H1 (cell line): ENCODE data around the gene FOXL3. TPM values are rescaled to one million over a fixed set of nuclear protein-coding genes. Genes with fewer than 3 reads are reported as not detected.

ENCODE experiments used
- CTCF ChIA-PET: fragments of 300-600 bp; sonication (Branson Sonifier 250); formaldehyde crosslinking; loops from one replicate; lab custom pipeline; 2021; ENCODE audit not compliant: partially characterized antibody; lab: Charles Lee
- POLR2A ChIA-PET: fragments of 300-600 bp; sonication (Branson Sonifier 250); formaldehyde crosslinking; loops from one replicate; lab custom pipeline; 2021; ENCODE audit warnings: inconsistent platforms; ENCODE audit not compliant: partially characterized antibody; lab: Charles Lee
- DNase-seq, 2 experiments: peaks; one replicate each; pipeline versions ENCODE4 v3.0.0 to v3.0.0-alpha.2; 2010 to 2022; ENCODE audit warnings: low spot score in 2 of 2, low read depth in 1 of 2, mixed read lengths in 1 of 2
- FAIRE-seq: peaks from 2 replicates; lab custom pipeline; 2011; peaks lifted over from hg19 to GRCh38; lab: Jason Lieb, UNC
- H2AFZ ChIP-seq: 2 replicates; pipeline ENCODE4 v1.8.1; 2012; ENCODE audit warnings: low read length, inconsistent platforms
- H2AK5ac ChIP-seq: 2 replicates; pipeline ENCODE4 v1.6.1; 2013; ENCODE audit warnings: low read depth, low read length
- H2BK120ac ChIP-seq: replicated peaks from 2 replicates; pipeline ENCODE3; 2013; ENCODE audit warnings: low read depth, low read length, inconsistent platforms
- H2BK12ac ChIP-seq: 2 replicates; pipeline ENCODE4 v1.6.1; 2013; ENCODE audit warnings: low read depth, low read length
- H2BK15ac ChIP-seq: 2 replicates; pipeline ENCODE4 v1.6.1; 2013; ENCODE audit warnings: low read length
- H2BK20ac ChIP-seq: 2 replicates; pipeline ENCODE4 v1.6.1; 2013; ENCODE audit warnings: low read length
- H2BK5ac ChIP-seq: 2 replicates; pipeline ENCODE4 v1.6.1; 2013; ENCODE audit warnings: low read depth, low read length
- H3K14ac ChIP-seq: 2 replicates; pipeline ENCODE4 v1.6.1; 2013; ENCODE audit warnings: inconsistent platforms; ENCODE audit not compliant: insufficient read length
- H3K18ac ChIP-seq: 2 replicates; pipeline ENCODE4 v1.6.1; 2013; ENCODE audit warnings: low read length; ENCODE audit errors: extremely low read depth
- H3K23ac ChIP-seq: 2 replicates; pipeline ENCODE4 v1.6.1; 2013; ENCODE audit warnings: inconsistent platforms; ENCODE audit not compliant: insufficient read length
- H3K23me2 ChIP-seq: 2 replicates; pipeline ENCODE4 v1.6.1; 2013; ENCODE audit warnings: low read depth, low read length
- H3K27ac ChIP-seq: 2 replicates; pipeline ENCODE4 v1.6.1; 2011; ENCODE audit warnings: low read depth, low read length, inconsistent platforms
- H3K27me3 ChIP-seq, 4 experiments: replicated peaks in 1 of 4; 1 replicate in 1 of 4; 2 replicates in 3 of 4; pipeline versions ENCODE4 v1.6.1 to v1.8.1; 2011 to 2013; ENCODE audit warnings: low read length in 3 of 4, mild to moderate bottlenecking in 3 of 4, inconsistent platforms in 2 of 4, mixed read lengths in 2 of 4, moderate library complexity in 1 of 4; ENCODE audit not compliant: control insufficient read depth in 3 of 4, insufficient read depth in 3 of 4; ENCODE audit errors: extremely low read depth in 1 of 4
- H3K36me3 ChIP-seq, 4 experiments: 2 replicates each; pipeline versions ENCODE4 v1.6.1 to v1.8.1; 2011 to 2013; ENCODE audit warnings: mild to moderate bottlenecking in 4 of 4, low read length in 3 of 4, moderate library complexity in 2 of 4, control low read depth in 1 of 4, inconsistent platforms in 1 of 4; ENCODE audit not compliant: insufficient read depth in 4 of 4, control insufficient read depth in 2 of 4
- H3K4ac ChIP-seq: replicated peaks from 2 replicates; pipeline ENCODE3; 2013; ENCODE audit warnings: low read length, low read depth, mixed read lengths, inconsistent platforms; ENCODE audit not compliant: insufficient read length
- H3K4me1 ChIP-seq, 4 experiments: replicated peaks in 1 of 4; 1 replicate in 1 of 4; 2 replicates in 3 of 4; pipeline versions ENCODE4 v1.6.1 to v1.8.1; 2011 to 2013; ENCODE audit warnings: low read length in 3 of 4, inconsistent platforms in 2 of 4, mixed read lengths in 1 of 4; ENCODE audit not compliant: insufficient read depth in 4 of 4, control insufficient read depth in 3 of 4
- H3K4me2 ChIP-seq, 2 experiments: 2 replicates each; pipeline versions ENCODE4 v1.6.1 to v1.8.1; 2011 to 2013; ENCODE audit warnings: low read depth in 2 of 2, low read length in 2 of 2, control low read depth in 1 of 2, inconsistent platforms in 1 of 2, mild to moderate bottlenecking in 1 of 2; ENCODE audit not compliant: insufficient read depth in 1 of 2
- H3K4me3 ChIP-seq, 4 experiments: fragments of 200-600, 300-600 bp in 1 of 4; sonication (generic), shearing (Covaris generic), sonication (Bioruptor Twin) in 1 of 4; 2 replicates each; pipeline versions ENCODE4 v1.5.1 to v1.8.1; 2011 to 2016; ENCODE audit warnings: low read length in 4 of 4, low read depth in 3 of 4, control low read depth in 2 of 4, inconsistent platforms in 2 of 4, mild to moderate bottlenecking in 2 of 4, mixed read lengths in 1 of 4, moderate library complexity in 1 of 4; ENCODE audit not compliant: insufficient read depth in 2 of 4; ENCODE audit errors: extremely low read depth in 1 of 4
- H3K56ac ChIP-seq: replicated peaks from 2 replicates; pipeline ENCODE3; 2013; ENCODE audit warnings: low read depth, mild to moderate bottlenecking, mixed read lengths, low read length, inconsistent platforms; ENCODE audit not compliant: insufficient read length
- H3K79me1 ChIP-seq: 2 replicates; pipeline ENCODE4 v1.6.1; 2013; ENCODE audit warnings: low read depth, low read length, control low read depth
- H3K79me2 ChIP-seq, 2 experiments: 2 replicates each; pipeline versions ENCODE4 v1.6.1 to v1.8.1; 2012 to 2013; ENCODE audit warnings: low read length in 2 of 2, mild to moderate bottlenecking in 2 of 2, inconsistent platforms in 1 of 2; ENCODE audit not compliant: insufficient read depth in 2 of 2, control insufficient read depth in 1 of 2
- H3K9ac ChIP-seq, 4 experiments: replicated peaks in 1 of 4; 1 replicate in 1 of 4; 2 replicates in 3 of 4; pipeline versions ENCODE4 v1.6.1 to v1.8.1; 2011 to 2013; ENCODE audit warnings: low read depth in 3 of 4, low read length in 3 of 4, control low read depth in 2 of 4, mild to moderate bottlenecking in 2 of 4, moderate library complexity in 2 of 4, inconsistent platforms in 1 of 4; ENCODE audit errors: extremely low read depth in 1 of 4
- H3K9me3 ChIP-seq, 2 experiments: 2 replicates each; pipeline versions ENCODE4 v1.6.1 to v1.8.1; 2012 to 2013; ENCODE audit warnings: mild to moderate bottlenecking in 2 of 2, moderate library complexity in 2 of 2, control low read depth in 1 of 2, inconsistent platforms in 1 of 2, low read depth in 1 of 2, low read length in 1 of 2, mixed read lengths in 1 of 2; ENCODE audit not compliant: insufficient read depth in 2 of 2
- H4K20me1 ChIP-seq, 2 experiments: replicated peaks in 1 of 2; 2 replicates each; pipeline versions ENCODE3 to v1.8.1; 2011 to 2013; ENCODE audit warnings: inconsistent platforms in 2 of 2, low read length in 2 of 2, mild to moderate bottlenecking in 1 of 2; ENCODE audit not compliant: insufficient read depth in 2 of 2, control insufficient read depth in 1 of 2
- H4K5ac ChIP-seq: 2 replicates; pipeline ENCODE4 v1.6.1; 2013; ENCODE audit warnings: low read length, low read depth, mixed read lengths, inconsistent platforms; ENCODE audit not compliant: insufficient read length
- H4K8ac ChIP-seq: 2 replicates; pipeline ENCODE4 v1.8.0; 2013; ENCODE audit warnings: mild to moderate bottlenecking, moderate library complexity, low read length, inconsistent platforms; ENCODE audit not compliant: insufficient read depth; ENCODE audit errors: extremely low read depth
- H4K91ac ChIP-seq: replicated peaks from 2 replicates; pipeline ENCODE3; 2013; ENCODE audit warnings: low read length, mixed read lengths, inconsistent platforms; ENCODE audit not compliant: insufficient read length
- CHD1 ChIP-seq: IDR thresholded peaks from 2 replicates; pipeline ENCODE4 v1.6.1; 2012; ENCODE audit warnings: low read depth, low read length, improper control_type of control experiment
- HDAC2 ChIP-seq, 2 experiments: fragments of 300-600 bp in 1 of 2; sonication (generic) in 1 of 2; IDR thresholded peaks; 2 replicates each; pipeline ENCODE4 v1.6.1; 2011 to 2012; ENCODE audit warnings: low read depth in 2 of 2, low read length in 2 of 2, mild to moderate bottlenecking in 2 of 2, moderate library complexity in 2 of 2, borderline replicate concordance in 1 of 2, inconsistent platforms in 1 of 2
- WGBS, 2 experiments: shearing (Covaris generic) in 1 of 2; methylation state at CpG; one replicate each; pipeline versions ENCODE4 v1.1.6 to v1.1.7; 2013 to 2015; ENCODE audit warnings: low lambda C conversion rate in 2 of 2, mixed read lengths in 2 of 2, inconsistent platforms in 1 of 2, low coverage in 1 of 2, missing lambda C conversion rate in 1 of 2; ENCODE audit not compliant: insufficient replicate concordance in 2 of 2, insufficient coverage in 1 of 2, insufficient read length in 1 of 2; ENCODE audit errors: extremely low coverage in 1 of 2, missing lambda C conversion rate in 1 of 2; 5-methylcytosine and 5-hydroxymethylcytosine counted together
- polyA plus RNA-seq, 7 experiments: library from polyadenylated mRNA; depleted of rRNA in 3 of 7; stranded (reverse) in 5 of 7; unstranded in 2 of 7; fragments of >200 nt in 5 of 7; fragments of 200-250 nt in 2 of 7; gene quantifications; 1 replicate in 5 of 7; 2 replicates in 1 of 7; 4 replicates in 1 of 7; pipeline versions ENCODE4 v1.2.1 to v1.2.3, GENCODE V29; 2011 to 2013; ENCODE audit warnings: missing spikeins in 2 of 7, mixed read lengths in 2 of 7
- total RNA-seq: library from RNA; stranded (reverse); fragmentation: NEBNext Ultra II Directional; extraction: Animal tissue kit (Norgen Biotek cat#: 25700); gene quantifications from 2 replicates; pipeline ENCODE4 v1.2.1, GENCODE V29; 2021

Gene FOXL3
- total and polyA plus RNA-seq, 2 of the 8 experiments (the other 6 are each of a cell fraction or from before 2014, with no cell fraction given): not detected

DNA sequence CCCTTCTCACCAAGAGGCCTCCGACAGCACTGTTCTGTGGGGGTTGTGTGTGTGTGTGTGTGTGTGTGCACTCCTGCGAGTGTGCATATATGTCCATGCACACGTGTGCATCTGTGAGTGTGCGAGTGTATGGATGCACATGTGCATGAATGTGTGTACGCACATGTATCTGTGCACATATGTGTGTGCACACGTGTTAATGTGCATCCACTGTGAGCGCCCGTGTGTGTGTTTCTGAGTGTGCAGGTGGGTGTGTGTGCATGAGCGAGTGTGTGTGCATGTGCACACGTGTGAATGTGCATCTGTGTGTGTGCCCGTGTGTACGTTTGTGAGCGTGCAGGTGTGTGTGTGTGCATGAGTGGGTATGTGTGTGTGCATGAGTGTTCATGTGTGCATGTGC is 48.5 kb upstream of the FOXL3 start:
- no peak overlapping the region for H2BK120ac ChIP-seq
- ChIA-PET CTCF (no interaction called here), POLR2A (interaction anchor here (0.6 kb wide), 1 partner anchor 24 kb away, joined by 3 read pairs; no protein-coding TSS in a partner anchor)
- no peaks in the 10 kb centered on the region for H3K27me3 ChIP-seq
- H2AFZ ChIP-seq: no peak overlapping the region
- H3K56ac ChIP-seq: no peak overlapping the region
- no peak overlapping the region for H4K91ac ChIP-seq
- peaks cover 0 to 13% of the 10 kb centered on the region in 2 experiments for H4K20me1 ChIP-seq
- no peak overlapping the region for H3K14ac ChIP-seq
- H3K4ac ChIP-seq: no peak overlapping the region
- no peak overlapping the region for H2BK15ac ChIP-seq
- no peak overlapping the region for H2BK5ac ChIP-seq
- H3K9ac ChIP-seq: no peak overlapping the region
- FAIRE-seq (no peak), DNase-seq (no peak)
- 0 out of 2 replicates have a peak overlapping the region, but pooled peaks have one; percentile 1 for H2BK12ac ChIP-seq
- H3K79me1 ChIP-seq: peaks cover 3% of the 10 kb centered on the region; the same call in 1 of the 2 replicates
- H3K4me1 ChIP-seq: peaks cover 0 to 4% (median 0%) of the 10 kb centered on the region in 4 experiments; a peak in 1 of 7 replicates
- H3K4me2 ChIP-seq: no peak overlapping the region
- H2BK20ac ChIP-seq: no peak overlapping the region
- no peak overlapping the region for H4K5ac ChIP-seq
- H3K18ac ChIP-seq: no peak overlapping the region
- H3K4me3 ChIP-seq: no peak overlapping the region
- no peak overlapping the region for H4K8ac ChIP-seq
- H3K9me3 ChIP-seq: 0 out of 4 replicates have a peak, but pooled peaks cover 0 to 6% of the 10 kb centered on the region in 2 experiments
- peaks cover 9% of the 10 kb centered on the region; the same call in 1 of the 2 replicates for H3K23me2 ChIP-seq
- H2AK5ac ChIP-seq: no peak overlapping the region
- peaks cover 0 to 5% (median 0%) of the 10 kb centered on the region in 4 experiments; a peak in 4 of 8 replicates for H3K36me3 ChIP-seq
- no peak for TF ChIP-seq HDAC2 (IDR thresholded peaks at IDR 0.05; ENCODE audit: borderline replicate concordance in 1 of 2, low read depth in 2 of 2, low read length in 2 of 2)
- TF ChIP-seq CHD1: no peak
- H3K23ac ChIP-seq: no peak overlapping the region
- no peak overlapping the region for H3K27ac ChIP-seq
- peaks cover 0 to 10% of the 10 kb centered on the region in 2 experiments; a peak in 2 of 4 replicates for H3K79me2 ChIP-seq
- WGBS, 2 experiments: 87% methylated on average over 13 of the region's 13 CpGs; no CpG with 5 or more reads in 1 of the 2 experiments
